ENCODE results near the gene ACO1.

ACO1 gene

DNA sequence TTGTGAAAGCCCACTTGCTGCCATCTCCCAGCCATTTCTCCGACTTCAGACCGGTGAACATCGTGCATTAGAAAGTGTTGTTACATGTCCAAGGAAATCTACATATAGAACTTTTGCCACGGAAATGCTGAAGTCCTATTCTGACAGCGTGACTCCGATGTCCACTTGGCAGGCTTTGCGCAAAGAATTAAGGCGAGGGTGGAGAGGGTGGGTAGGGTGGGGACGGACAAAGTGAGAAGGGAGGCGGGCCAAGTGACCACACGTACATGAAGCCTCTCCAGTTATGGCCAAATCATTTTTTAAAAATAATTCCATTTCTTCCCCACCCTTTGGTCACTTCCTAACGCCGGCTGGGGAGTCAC is 460 bp upstream of the ACO1 start:
- no peak for DNase-seq

DNA sequence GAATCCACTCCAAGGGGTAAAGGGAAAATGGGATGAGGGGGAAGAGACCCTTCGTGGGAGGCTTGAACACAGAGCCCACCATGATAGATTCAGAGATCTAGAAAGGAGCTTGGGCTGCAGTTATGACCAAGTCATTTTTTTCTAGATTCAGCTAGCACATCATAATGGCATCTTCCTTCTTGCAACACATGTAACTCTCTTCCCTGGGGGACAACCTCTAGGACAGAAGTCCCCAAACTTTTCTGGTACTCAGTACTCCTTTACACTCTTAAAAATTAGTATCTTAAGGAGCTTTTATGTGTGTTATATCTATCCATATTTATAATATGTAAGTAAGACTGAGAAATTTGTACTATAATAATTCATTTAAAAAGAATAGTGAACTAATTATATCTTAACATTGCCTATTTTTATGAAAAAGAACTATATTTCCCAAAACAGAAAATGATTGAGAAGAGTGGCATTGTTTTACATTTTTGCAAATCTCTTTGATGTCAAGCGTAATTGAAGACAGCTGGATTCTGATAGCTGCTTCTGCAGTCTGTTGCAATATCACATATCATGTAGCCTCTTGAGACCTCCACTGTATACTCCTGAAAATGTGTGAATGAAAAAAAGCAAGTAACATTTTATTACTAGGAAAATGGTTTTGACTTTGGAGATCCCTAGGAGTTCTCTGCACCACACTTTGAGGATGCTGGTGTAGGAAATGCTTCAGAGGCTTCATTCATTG is 875 bp downstream of the ACO1 start:
- DNase-seq: no peak

DNA sequence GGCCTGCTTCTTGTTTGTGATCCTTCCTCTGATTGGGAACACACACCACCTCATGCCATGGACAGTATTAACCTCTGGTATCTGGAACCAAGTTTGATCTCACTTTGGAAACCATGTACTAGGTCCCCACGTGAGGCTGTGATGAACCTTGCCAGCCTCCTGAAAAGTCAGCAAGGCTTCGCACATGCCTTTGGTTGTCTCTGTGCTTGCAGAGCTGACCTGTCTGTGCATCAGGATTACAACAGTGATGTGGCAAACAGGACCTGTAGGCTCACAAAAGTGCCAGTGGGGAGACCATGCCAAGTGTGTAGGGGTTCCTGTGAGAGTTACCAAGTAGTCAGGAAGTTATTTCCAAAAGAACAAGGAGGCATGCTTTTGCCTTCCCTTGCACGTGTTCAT is 1.4 kb downstream of the ACO1 start:
- no peak for DNase-seq

DNA sequence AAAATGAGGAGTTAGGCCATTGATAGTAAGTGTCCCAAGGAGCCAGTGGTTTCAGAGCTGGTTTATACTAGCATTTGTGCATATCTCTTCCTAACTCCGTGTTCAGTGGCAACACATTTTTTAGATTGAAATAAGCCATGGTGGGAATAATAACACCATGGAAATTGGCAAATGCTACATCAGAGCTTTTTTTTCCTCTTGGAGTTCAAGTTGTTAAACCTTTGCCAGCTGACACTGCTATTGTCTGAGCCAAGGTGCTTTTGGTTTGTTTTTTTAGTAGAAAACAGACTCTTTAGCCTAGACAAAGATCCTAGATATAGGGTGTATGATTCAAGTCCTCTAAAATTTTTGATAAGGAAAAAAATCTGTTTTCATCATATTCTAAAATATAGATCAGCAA is 2.8 kb downstream of the ACO1 start:
- no peak for DNase-seq

DNA sequence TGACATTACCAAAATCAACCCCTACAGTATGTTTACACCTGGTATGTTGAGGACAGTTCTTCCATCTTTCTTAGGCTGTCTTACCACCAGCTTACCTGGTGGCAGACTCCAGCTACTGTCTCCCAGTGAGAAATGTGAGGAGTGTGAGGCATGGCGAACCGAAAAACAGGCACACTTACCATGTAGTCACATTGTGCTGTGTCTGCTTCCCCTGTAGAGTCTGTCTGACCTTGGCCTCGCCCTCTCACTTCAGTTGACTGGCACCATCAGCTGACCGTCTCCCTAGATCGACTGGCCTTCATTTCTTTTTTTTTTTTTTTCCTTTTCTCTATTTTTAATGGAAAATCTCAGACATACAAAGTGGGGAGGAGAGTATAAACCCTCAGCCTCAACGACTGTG is 4.9 kb downstream of the ACO1 start:
- DNase-seq: no peak

DNA sequence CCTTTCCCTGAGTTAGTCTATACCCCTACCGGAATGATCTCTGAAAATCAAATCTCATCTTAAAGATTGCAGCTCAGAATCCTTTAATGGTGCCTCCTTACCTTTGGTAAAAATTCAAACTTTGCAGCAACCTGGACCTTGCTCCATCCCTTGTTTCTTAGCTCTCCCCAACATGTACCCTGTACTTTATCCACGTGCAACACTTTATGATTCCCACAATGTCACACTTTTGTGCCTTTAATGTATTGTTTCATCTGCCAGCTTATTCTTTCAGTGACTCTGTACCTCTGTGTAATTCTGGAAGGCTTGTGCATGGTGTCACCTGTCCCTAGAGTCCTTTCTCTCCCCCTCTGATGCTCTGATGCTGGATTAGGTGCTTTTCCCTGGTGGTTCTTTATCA is 9.5 kb downstream of the ACO1 start:
- no peak for DNase-seq

DNA sequence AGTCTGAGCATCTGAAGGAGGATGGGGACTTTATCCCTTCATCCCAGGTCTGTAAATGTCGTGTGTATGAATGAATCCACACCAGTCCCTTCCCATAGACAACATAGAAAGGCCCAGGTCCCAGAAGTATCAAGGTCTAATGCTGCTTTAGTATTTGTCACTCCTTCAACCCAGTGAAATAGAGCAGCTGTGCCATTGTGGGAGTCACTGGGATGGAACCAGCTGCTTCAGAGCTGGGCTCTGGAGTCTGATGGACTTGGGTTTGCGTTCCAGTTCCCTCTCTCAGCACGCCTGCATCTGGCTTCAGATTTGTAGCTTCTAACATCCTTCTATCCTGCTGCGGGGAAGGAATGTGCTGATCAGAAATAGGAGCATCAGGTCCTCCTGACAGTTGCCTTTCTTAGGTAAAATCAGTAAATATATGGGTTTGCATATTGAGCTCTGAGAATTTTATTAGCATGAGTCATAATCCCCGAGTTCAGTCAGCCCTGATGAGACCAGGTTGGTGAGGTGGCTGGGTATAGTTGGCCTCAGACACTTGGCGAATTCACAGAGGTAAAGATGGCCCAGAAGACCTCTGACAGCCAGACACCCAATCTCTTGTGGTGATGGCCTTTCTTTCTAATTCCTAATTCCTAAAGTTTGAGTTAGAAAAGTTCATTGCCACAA is 10.1 kb downstream of the ACO1 start:
- no peak for DNase-seq

DNA sequence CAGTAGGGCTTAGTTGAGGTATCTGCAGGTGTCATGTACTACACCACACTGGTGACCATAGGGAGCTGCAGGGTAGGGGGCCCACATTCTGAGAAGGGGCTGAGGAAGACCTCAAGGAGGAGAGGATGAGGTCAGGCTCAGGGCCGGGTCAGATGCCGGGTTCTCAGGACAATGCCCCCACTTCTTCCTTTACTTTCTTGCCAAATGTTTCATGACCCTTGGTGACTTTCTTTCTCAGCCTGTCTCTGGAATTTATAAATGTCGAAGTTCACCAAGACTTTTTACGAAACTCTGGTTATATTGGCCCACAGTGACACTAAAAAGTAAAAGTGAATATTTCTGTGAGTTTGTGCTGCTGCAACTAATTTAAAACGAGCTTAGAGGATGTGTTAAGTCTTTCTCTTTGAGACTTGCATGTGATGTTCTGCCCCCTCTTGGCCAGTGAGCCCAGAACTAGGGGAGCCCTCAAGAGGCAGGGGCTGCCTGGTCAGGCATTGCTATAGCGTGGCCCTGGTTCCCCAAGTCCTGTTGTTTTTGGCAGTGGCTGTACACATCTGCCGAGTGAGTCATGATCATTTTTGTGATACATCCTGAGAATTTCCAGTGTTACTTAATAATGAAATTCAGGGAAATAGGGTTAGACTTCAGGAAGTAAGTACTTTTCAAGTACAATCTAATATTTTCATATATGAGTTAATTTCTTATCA is 11.2 kb downstream of the ACO1 start:
- no peak for DNase-seq

DNA sequence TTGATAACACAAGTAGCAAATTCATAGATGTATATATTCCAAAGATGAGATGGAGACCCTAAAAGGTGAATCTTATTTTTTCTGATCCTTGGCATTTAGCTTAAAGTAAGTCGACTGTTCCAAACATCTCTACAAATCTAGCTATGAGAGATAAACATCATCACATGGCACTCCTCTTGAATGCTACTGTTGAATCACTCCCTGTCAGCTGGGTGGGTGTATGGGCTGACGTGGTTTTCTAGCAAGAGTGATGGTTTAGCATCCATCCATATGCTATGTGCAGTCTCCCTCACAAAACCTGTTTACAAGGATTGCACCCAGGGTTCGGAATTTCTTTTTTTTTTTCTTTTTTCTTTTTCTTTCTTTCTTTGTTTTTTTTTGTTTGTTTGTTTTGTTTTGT is 13.8 kb downstream of the ACO1 start:
- DNase-seq: no peak

DNA sequence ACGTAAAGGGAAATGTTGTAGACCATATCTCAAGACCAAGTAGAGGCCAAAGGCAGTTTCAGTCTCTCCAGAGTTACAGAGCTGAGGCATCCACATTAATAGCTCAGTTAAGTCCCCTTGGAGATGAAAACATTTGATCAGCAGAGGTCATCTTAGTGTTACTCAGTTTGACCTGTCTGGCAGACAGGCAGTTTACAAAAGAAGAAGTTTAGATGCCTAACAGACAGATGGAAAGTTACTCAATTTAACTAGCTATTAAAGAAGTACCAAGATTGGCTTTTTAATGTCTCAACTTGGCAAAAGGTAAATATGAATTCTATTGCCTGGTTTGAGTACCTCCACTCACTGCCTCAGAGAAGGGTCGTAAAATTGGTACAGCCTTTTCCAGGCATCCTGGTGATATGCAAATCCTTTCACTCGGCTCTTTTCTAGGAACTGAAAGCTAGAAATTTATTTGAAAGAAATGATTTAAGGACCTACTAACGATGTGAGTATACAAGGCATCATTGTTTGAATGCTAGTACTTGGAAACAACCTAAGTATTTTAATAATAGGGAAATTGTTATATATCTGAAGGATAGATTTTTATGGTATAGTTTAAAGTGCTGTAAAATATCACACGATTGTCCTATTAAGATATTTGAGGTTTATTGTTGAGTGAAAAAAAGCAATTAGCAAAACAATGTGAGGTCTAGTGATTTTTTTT is 14.8 kb downstream of the ACO1 start:
- DNase-seq: no peak

DNA sequence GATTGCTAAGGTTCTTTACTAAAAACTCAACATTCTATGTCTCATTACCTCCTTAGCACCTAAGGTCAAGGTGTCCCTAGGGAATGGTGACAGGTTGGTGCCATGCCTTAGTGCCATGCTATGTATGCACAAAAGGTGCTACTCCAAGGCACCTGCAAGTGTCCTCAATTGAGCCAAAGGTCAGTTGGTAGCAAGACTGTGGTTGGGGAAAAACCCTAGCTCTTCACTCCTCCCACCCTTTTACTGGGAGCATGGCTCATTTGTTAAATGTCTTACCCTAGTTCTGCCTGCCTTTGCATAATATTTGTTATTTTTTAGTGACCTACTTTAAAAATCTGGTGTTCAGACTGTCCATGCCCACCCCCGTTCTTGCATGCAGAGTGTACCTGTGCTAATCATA is 17.0 kb downstream of the ACO1 start:
- DNase-seq: no peak

DNA sequence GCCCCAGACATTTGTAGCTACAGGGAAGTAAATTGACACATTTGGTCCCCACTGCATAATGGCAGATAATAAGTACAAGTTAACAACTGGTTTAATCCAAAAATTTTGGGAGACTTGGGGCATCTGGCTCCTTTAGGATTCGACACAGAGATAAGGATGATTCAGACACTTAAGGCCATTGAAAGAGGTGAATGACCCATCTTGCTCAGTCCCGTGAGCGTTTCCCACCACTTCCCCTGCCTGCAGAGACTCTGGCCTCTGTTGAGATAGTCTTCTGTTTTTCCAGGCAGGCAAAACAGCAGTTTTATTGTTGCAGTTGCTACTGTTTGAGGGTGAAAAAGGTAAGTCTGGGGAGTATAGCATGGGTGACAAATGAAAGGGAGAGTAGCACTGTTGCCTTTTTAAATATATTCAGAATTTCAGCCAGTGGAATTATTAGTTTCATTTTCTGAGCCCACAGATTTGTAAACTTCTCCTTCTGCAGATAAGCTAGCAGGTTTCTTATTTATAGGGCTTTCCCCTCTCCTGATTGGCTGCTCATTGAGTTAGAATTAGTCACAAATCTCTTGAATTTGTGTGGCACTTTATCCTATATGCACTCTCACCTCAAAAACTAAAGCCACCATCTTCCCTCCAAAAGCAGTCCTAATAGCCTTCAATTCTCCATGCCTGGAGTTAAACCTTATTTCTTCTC is 19.3 kb downstream of the ACO1 start:
- no peak for DNase-seq

DNA sequence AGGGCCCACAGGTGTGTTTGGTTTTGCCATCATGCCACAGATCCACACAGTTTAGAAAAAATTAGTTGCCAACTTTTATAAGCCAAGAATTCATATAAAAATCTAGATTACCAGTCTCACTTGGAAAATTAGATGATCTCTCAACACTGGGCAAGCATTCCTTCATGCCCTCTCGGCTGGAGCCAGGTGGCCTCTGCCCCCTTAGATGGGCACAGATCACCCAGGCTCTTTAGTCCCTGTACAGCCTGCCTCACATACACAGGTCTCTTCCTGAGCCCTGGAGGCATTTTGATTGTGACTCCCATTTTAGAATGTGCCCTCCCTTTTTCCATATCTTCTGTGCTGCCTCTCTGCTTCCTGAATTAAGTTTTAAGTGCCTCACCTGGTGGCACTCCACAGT is 20.0 kb downstream of the ACO1 start:
- no peak for DNase-seq

DNA sequence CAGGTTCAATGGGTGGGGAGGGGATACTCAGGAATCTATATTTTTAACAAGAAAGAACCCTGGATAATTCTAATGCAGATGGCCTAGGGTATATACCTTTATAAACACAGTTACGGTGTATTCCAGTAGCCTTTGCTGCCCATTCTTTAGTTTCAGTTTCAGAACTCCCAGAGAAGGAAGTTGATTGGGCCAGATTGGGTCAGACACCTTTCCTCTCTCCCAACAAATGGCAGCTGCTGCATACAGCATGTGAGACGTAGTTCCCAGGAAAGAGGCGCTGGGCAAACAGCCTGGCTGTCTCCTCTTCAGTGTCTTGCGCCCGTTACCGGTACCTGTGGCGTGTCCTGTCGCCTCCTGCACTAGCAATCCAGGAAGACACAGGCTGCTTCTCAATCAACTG is 20.4 kb downstream of the ACO1 start:
- DNase-seq: no peak

DNA sequence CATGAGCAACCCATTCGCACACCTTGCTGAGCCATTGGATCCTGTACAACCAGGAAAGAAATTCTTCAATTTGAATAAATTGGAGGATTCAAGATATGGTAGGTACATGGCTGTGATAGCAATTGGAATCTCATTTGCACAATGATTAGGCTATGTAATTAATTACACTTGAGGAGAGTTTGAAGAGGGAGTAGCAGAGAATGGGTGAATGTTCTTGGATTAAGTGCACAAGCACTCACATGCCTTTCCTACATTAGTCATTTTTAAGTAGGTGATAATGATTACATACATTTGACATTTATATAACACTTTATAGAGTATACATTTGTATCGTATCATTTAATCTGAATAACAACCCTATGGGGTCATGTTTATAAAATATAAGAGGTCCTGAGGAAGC is 21.1 kb downstream of the ACO1 start:
- no peak for DNase-seq

DNA sequence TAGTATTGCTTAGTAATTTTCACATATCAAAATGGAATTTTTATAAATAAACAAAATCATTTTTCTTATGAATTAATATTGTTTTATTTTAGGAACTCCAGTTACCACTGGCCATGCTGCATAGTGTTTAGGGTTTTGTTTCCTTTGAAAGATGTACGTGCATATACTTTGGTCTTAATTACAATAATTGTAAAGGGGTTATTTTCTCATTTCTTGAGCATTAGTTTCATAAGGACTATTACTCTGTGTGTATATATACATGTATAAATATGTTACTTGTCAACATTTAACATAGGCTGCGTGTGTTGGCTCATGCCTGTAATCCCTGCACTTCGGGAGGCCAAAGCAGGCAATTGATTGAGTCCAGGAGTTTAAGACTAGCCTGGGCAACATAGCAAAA is 21.6 kb downstream of the ACO1 start:
- no peak for DNase-seq

DNA sequence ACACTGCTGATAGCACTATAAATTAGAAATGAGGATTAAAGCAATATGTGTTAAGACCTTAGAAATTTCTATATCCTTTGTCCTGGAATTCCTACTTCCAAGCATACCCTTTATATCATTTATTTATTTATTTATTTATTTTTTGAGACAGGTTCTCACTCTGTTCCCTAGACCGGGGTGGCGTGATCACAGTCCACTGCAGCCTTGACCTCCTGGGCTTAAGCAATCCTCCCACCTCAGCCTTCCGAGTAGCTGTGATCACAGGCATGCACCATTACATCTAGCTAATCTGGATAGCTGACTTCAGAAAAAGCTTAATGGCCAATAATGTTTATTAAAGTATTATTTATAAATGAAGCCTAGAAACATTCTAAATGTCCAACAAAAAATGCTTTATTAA is 27.3 kb downstream of the ACO1 start:
- DNase-seq: no peak

DNA sequence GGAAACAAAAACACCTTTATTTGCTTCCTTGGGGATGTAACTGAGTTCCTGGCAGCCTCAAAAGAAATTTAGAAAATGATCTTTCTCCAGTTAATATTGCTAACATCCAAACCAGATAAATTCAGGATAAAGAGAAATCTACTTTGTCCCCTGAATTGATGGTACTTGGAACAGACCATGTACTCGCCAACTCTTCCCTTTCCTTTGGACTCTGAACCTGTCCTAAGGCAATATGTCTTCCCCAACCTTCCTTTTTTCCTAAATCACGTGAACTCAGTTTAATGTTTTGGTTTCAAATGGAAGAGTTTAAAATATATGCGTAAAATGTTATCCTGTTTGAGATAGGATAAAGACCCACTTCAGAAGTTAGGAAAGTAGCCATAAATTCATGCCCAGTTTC is 28.0 kb downstream of the ACO1 start:
- DNase-seq: no peak

DNA sequence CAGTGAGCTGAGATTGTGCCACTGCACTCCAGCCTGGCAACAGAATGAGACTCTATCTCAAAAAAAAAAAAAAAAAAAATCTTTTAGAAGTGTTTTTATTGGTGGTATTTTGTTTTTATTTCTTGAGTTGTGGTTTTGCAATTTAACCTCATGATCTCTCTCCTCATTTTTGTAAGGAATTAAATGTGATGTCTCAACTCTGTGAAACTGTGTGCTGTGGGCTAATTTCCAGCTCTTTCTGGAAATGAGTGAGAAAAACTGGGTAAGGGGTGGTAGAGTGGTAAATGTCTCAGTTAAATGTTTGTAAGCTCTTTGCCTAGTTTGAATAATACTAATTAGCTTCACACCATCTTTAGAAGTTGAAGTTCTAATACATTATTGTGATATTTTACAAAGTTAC is 29.0 kb downstream of the ACO1 start:
- no peak for DNase-seq

DNA sequence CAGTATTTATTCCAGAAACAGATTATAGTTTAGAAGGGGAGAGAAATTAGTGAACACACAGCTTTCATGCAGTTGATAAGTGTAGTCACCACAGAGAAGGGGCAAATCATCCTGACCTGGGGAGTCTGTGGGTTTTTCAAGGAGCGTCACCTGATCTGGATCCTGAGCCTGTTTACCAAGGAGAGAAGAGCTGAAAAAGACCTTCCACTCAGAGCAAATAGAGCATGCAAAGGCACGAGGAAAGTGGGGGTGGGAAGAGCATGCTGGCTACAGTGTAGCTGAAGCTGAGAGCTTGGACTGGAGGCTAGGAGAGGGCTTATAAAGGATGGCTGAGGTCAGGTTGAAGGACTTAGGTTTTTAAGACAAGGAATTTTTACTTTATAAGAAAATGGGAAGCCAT is 30.4 kb downstream of the ACO1 start:
- DNase-seq: no peak

DNA sequence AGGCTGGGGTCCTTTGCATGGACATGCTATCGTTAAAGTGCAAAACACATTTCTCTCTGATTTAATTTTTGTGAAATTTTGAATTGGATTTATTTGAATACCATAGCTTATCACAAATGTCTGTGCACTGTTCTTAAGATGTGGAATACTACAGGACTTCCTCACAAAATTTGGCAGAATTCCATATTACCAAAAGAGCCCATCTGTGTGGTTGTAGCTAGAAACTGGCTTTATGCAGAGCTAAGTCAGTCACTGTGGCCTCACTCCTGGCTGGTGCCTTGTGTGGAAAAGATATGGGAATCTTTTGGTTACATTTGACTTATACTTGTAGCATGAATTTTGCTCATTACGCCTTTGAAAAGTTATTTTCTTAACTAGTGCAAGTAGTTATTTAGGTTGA is 35.5 kb downstream of the ACO1 start:
- DNase-seq: no peak

DNA sequence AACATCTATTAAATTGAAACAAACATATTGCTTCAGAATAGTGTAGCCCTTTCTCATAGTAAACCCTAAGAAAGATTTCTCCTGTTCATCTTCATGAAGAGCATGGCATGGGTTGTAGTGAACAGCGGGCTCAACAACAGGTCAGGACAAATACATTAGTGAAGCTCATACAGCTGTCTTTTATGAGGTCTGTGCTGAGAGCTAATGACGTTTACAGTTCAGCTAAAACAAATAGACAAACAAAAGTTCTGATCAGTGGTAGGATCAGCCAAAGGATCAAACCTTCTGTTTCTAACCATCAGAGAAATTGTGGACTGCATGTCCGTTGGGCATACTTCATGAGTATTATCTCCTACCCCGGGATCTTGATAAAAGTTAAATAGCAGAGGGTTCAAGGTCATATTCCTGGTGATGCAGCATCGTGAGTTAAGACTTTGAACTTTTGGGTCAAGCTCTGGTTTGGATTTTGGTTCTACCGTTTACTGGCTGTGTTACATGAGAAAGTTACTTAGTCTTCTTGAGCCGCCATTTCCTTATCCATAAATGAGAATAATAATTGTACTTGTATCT is 37.9 kb downstream of the ACO1 start:
- DNase-seq: no peak

DNA sequence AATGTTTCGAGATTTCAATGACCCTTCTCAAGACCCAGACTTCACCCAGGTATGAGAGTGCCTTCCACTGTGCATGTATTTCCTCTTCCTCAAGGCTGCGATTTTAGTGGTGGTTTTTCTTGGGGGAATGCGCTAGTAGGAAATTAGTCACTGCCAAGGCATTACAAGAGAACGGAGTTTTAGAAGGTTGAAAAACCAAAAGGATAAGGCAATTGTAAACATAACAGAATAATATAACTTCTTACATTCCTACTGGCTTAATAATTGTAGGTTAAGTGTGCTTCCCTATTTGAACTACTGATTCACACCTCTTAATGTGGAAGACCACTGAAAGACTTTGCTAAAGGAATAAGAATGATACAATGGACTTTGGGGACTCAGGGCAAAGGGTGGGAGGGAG is 38.9 kb downstream of the ACO1 start:
- no peak for DNase-seq

Measured in T-helper 2 cell (primary cell).